Measurements from ENCODE around the gene STIMATE. TPM values are rescaled to one million over a fixed set of nuclear protein-coding genes. Genes with fewer than 3 reads are reported as not detected.

Gene STIMATE
- polyA plus RNA-seq, 2 donors = 6.0 to 7.4 TPM

- H3K27ac ChIP-seq (ENCODE audit: low read depth in 2 of 2, low read length in 1 of 2) = no peak overlapping the region
- 76 to 89% methylated on average over 2 of the region's 2 CpGs for WGBS, 2 donors
- peaks cover 0 to 6% of the 10 kb centered on the region in 2 donors for H3K36me3 ChIP-seq (ENCODE audit: control insufficient read depth in 2 of 2, insufficient read depth in 2 of 2, low read length in 1 of 2)
- no peaks in the 10 kb centered on the region for H3K4me1 ChIP-seq (ENCODE audit: control insufficient read depth in 2 of 2, insufficient read depth in 2 of 2, low read length in 1 of 2)
- no peaks in the 10 kb centered on the region for H3K27me3 ChIP-seq (ENCODE audit: control insufficient read depth in 1 of 2, insufficient read depth in 2 of 2, low read length in 2 of 2)
- H3K9me3 ChIP-seq (ENCODE audit: control insufficient read depth in 2 of 2, insufficient read depth in 1 of 2, low read depth in 1 of 2, low read length in 1 of 2) = no peaks in the 10 kb centered on the region
- H3K4me3 ChIP-seq (ENCODE audit: low read depth in 1 of 2, low read length in 2 of 2) = no peak overlapping the region
These were observed 77.4 kb downstream of the STIMATE start for GRCh38 chr3:52819936-52820335.

DNA sequence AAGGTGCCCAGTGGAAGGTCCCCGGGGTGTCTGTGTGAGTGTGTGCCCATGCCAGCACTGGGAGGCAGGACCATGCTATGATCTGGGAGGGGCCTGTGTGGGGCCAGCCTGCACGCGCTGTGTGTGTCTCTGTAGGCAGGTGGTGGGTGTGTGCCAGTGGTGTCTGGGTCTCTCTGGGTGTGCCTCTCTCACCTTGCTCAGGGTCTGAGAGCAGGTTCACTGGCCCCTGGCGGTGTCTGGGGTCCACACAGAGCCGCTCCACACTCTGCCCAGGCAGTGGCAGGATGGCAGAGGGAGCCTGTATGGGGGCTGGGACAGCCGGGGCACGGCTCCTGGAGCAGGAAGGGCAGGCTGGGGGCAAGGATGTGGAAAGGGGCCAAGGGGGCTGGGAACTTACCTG, 79.5 kb downstream of the STIMATE start:
- H3K9me3 ChIP-seq (ENCODE audit: control insufficient read depth in 2 of 2, insufficient read depth in 1 of 2, low read depth in 1 of 2, low read length in 1 of 2) = no peaks in the 10 kb centered on the region

GRCh38 chr3:52817221-52817620, 80.1 kb downstream of the STIMATE start:
- Histone ChIP-seq H3K27me3 (ENCODE audit: control insufficient read depth in 1 of 2, insufficient read depth in 2 of 2, low read length in 2 of 2) (no peaks in the 10 kb centered on the region), H3K27ac (ENCODE audit: low read depth in 2 of 2, low read length in 1 of 2) (no peak overlapping the region), H3K9me3 (ENCODE audit: control insufficient read depth in 2 of 2, insufficient read depth in 1 of 2, low read depth in 1 of 2, low read length in 1 of 2) (no peaks in the 10 kb centered on the region), H3K4me3 (ENCODE audit: low read depth in 1 of 2, low read length in 2 of 2) (no peak overlapping the region), H3K36me3 (ENCODE audit: control insufficient read depth in 2 of 2, insufficient read depth in 2 of 2, low read length in 1 of 2) (peaks cover 0 to 3% of the 10 kb centered on the region in 2 donors), H3K4me1 (ENCODE audit: control insufficient read depth in 2 of 2, insufficient read depth in 2 of 2, low read length in 1 of 2) (no peaks in the 10 kb centered on the region)
- WGBS, 2 donors = 96 to 97% methylated on average over 10 of the region's 10 CpGs

More for the DNA sequence above, 79.5 kb downstream of the STIMATE start:
- H3K27me3 ChIP-seq (ENCODE audit: control insufficient read depth in 1 of 2, insufficient read depth in 2 of 2, low read length in 2 of 2) = no peaks in the 10 kb centered on the region
- WGBS, 2 donors = 93 to 96% methylated on average over 7 of the region's 7 CpGs
- H3K4me1 ChIP-seq (ENCODE audit: control insufficient read depth in 2 of 2, insufficient read depth in 2 of 2, low read length in 1 of 2) = no peaks in the 10 kb centered on the region
- H3K4me3 ChIP-seq (ENCODE audit: low read depth in 1 of 2, low read length in 2 of 2) = no peak overlapping the region
- H3K36me3 ChIP-seq (ENCODE audit: control insufficient read depth in 2 of 2, insufficient read depth in 2 of 2, low read length in 1 of 2) = peaks cover 0 to 3% of the 10 kb centered on the region in 2 donors
- no peak overlapping the region for H3K27ac ChIP-seq (ENCODE audit: low read depth in 2 of 2, low read length in 1 of 2)

GRCh38 chr3:52816654-52817053, 80.7 kb downstream of the STIMATE start:
- no peaks in the 10 kb centered on the region for H3K27me3 ChIP-seq (ENCODE audit: control insufficient read depth in 1 of 2, insufficient read depth in 2 of 2, low read length in 2 of 2)
- H3K9me3 ChIP-seq (ENCODE audit: control insufficient read depth in 2 of 2, insufficient read depth in 1 of 2, low read depth in 1 of 2, low read length in 1 of 2) = no peaks in the 10 kb centered on the region
- 91 to 93% methylated on average over 10 of the region's 10 CpGs for WGBS, 2 donors
- no peak overlapping the region for H3K4me3 ChIP-seq (ENCODE audit: low read depth in 1 of 2, low read length in 2 of 2)
- H3K4me1 ChIP-seq (ENCODE audit: control insufficient read depth in 2 of 2, insufficient read depth in 2 of 2, low read length in 1 of 2) = no peaks in the 10 kb centered on the region
- no peak overlapping the region for H3K27ac ChIP-seq (ENCODE audit: low read depth in 2 of 2, low read length in 1 of 2)
- H3K36me3 ChIP-seq (ENCODE audit: control insufficient read depth in 2 of 2, insufficient read depth in 2 of 2, low read length in 1 of 2) = peaks cover 0 to 3% of the 10 kb centered on the region in 2 donors

DNA sequence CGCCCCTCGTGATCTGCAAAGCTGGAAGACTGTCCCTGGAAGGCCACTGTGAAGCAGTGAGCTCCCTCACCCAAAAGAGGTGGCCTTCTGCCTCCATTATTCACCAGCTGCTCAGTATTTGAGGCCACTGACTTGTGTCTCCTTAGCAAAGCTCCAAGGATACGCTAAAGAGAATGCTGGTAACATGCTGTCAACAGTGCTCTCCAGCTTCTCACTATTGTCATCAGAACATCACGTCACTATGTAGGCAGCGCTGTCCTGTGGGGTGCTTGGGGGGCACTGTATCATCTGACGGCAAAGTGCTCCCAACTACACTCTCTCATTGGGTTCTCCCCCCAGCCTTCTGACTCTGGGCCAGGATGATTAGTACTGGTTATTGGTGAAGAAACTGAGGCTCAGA, 81.1 kb downstream of the STIMATE start:
- no peak overlapping the region for H3K27ac ChIP-seq (ENCODE audit: low read depth in 2 of 2, low read length in 1 of 2)
- peaks cover 0 to 3% of the 10 kb centered on the region in 2 donors for H3K36me3 ChIP-seq (ENCODE audit: control insufficient read depth in 2 of 2, insufficient read depth in 2 of 2, low read length in 1 of 2)
- 91% methylated on average over 6 of the region's 6 CpGs for WGBS, 2 donors

GRCh38 chr3:52813810-52814209, 83.5 kb downstream of the STIMATE start:
- 83 to 86% methylated on average over 8 of the region's 8 CpGs for WGBS, 2 donors
- no peaks in the 10 kb centered on the region for H3K9me3 ChIP-seq (ENCODE audit: control insufficient read depth in 2 of 2, insufficient read depth in 1 of 2, low read depth in 1 of 2, low read length in 1 of 2)
- H3K4me3 ChIP-seq (ENCODE audit: low read depth in 1 of 2, low read length in 2 of 2) = no peak overlapping the region
- H3K27ac ChIP-seq (ENCODE audit: low read depth in 2 of 2, low read length in 1 of 2) = no peak overlapping the region
- H3K27me3 ChIP-seq (ENCODE audit: control insufficient read depth in 1 of 2, insufficient read depth in 2 of 2, low read length in 2 of 2) = no peaks in the 10 kb centered on the region
- H3K4me1 ChIP-seq (ENCODE audit: control insufficient read depth in 2 of 2, insufficient read depth in 2 of 2, low read length in 1 of 2) = no peaks in the 10 kb centered on the region
- H3K36me3 ChIP-seq (ENCODE audit: control insufficient read depth in 2 of 2, insufficient read depth in 2 of 2, low read length in 1 of 2) = no peaks in the 10 kb centered on the region

More for the DNA sequence above, 81.1 kb downstream of the STIMATE start:
- Histone ChIP-seq H3K9me3 (ENCODE audit: control insufficient read depth in 2 of 2, insufficient read depth in 1 of 2, low read depth in 1 of 2, low read length in 1 of 2) (no peaks in the 10 kb centered on the region), H3K4me3 (ENCODE audit: low read depth in 1 of 2, low read length in 2 of 2) (no peak overlapping the region), H3K4me1 (ENCODE audit: control insufficient read depth in 2 of 2, insufficient read depth in 2 of 2, low read length in 1 of 2) (no peaks in the 10 kb centered on the region), H3K27me3 (ENCODE audit: control insufficient read depth in 1 of 2, insufficient read depth in 2 of 2, low read length in 2 of 2) (no peaks in the 10 kb centered on the region)

DNA sequence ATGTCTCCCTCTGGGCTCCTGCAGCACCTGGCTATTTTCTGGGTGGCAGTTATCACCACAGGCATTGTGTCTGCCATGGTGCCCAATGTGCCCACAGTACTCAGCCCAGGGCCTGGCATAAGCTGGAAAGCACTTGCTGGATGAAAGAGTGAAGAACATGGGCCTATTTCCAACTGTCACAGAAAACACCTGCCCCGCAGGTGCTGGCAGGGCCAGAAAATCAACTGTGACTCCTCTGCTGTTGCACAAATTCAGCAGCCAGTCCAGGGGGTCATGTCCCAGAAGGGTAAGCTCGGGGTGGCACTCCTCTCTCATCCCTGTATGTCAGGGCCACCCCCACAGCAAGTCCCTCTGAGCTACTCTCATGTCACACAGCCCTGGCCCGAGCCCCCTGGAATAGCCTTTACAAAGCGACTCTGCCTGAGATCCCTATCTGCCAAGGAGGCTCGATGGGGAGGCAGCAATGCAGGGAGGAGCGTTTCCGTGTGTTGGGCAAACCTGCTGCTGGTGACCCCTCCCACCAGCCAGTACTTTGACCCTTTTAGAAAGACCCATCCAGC, 85.8 kb downstream of the STIMATE start:
- Histone ChIP-seq H3K9me3 (ENCODE audit: control insufficient read depth in 2 of 2, insufficient read depth in 1 of 2, low read depth in 1 of 2, low read length in 1 of 2) (no peaks in the 10 kb centered on the region), H3K27me3 (ENCODE audit: control insufficient read depth in 1 of 2, insufficient read depth in 2 of 2, low read length in 2 of 2) (no peaks in the 10 kb centered on the region), H3K36me3 (ENCODE audit: control insufficient read depth in 2 of 2, insufficient read depth in 2 of 2, low read length in 1 of 2) (no peaks in the 10 kb centered on the region), H3K27ac (ENCODE audit: low read depth in 2 of 2, low read length in 1 of 2) (no peak overlapping the region), H3K4me1 (ENCODE audit: control insufficient read depth in 2 of 2, insufficient read depth in 2 of 2, low read length in 1 of 2) (no peaks in the 10 kb centered on the region), H3K4me3 (ENCODE audit: low read depth in 1 of 2, low read length in 2 of 2) (no peak overlapping the region)
- WGBS, 2 donors = 71 to 74% methylated on average over 7 of the region's 7 CpGs

DNA sequence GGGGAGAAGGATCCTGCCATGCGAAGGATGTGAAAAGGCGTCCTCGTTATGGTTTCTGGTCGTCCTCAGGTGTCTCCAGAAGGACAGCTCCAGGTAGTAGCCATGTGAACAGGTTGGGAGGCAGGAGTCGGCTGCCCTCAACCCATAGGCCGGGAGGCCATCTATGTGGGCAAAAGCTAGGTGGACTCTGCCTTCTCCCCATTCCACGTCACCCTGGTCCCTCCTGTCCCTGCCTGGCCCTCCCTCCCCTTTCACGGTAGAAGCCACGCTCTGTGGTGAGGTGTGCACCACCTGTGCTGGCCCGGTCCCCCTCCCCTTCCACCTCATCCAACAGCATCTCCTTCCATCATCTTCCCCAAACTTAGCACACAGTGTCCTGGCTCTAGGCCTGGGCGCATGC, 86.4 kb downstream of the STIMATE start:
- Histone ChIP-seq H3K36me3 (ENCODE audit: control insufficient read depth in 2 of 2, insufficient read depth in 2 of 2, low read length in 1 of 2) (no peaks in the 10 kb centered on the region), H3K9me3 (ENCODE audit: control insufficient read depth in 2 of 2, insufficient read depth in 1 of 2, low read depth in 1 of 2, low read length in 1 of 2) (no peaks in the 10 kb centered on the region), H3K4me1 (ENCODE audit: control insufficient read depth in 2 of 2, insufficient read depth in 2 of 2, low read length in 1 of 2) (no peaks in the 10 kb centered on the region), H3K27me3 (ENCODE audit: control insufficient read depth in 1 of 2, insufficient read depth in 2 of 2, low read length in 2 of 2) (no peaks in the 10 kb centered on the region), H3K4me3 (ENCODE audit: low read depth in 1 of 2, low read length in 2 of 2) (no peak overlapping the region), H3K27ac (ENCODE audit: low read depth in 2 of 2, low read length in 1 of 2) (no peak overlapping the region)
- WGBS, 2 donors = 89 to 91% methylated on average over 11 of the region's 11 CpGs

DNA sequence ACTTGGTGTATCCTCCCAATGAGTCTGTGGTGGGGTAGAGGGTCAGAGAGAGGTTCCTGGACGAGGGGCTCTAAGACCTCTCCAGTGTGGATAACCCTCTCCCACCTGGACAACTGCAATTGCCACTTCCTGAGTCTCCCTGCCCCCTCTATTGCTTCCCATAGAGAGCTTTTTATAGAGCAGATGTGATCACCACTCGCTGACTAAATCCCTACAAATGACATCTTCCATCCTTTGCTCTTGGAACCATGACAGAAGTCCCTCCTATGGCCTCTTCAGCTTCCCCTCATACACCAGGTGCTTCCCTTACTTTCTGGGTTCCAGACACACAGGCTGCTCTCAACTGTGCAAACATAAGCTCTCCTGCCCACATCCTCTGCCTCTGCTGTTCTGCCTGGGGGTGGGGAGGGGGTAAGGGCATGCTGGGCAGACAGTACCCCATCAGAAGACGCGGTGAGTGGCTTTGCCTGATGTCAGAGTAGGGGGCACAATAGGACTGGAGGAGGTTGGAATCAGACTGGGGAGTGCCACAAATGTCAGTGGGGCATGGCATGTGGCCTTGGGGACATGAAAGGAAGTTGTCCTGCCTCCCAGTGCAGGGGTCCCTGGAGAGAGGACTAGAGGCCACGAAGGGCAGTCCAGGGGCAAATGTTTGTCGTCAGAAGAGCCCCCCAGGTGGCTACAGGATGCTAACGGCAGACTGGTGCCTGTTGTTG, 87.5 kb downstream of the STIMATE start:
- Histone ChIP-seq H3K36me3 (ENCODE audit: control insufficient read depth in 2 of 2, insufficient read depth in 2 of 2, low read length in 1 of 2) (no peaks in the 10 kb centered on the region), H3K27ac (ENCODE audit: low read depth in 2 of 2, low read length in 1 of 2) (no peak overlapping the region), H3K4me1 (ENCODE audit: control insufficient read depth in 2 of 2, insufficient read depth in 2 of 2, low read length in 1 of 2) (no peaks in the 10 kb centered on the region), H3K27me3 (ENCODE audit: control insufficient read depth in 1 of 2, insufficient read depth in 2 of 2, low read length in 2 of 2) (no peaks in the 10 kb centered on the region), H3K4me3 (ENCODE audit: low read depth in 1 of 2, low read length in 2 of 2) (no peak overlapping the region), H3K9me3 (ENCODE audit: control insufficient read depth in 2 of 2, insufficient read depth in 1 of 2, low read depth in 1 of 2, low read length in 1 of 2) (no peaks in the 10 kb centered on the region)
- WGBS, 2 donors = 50 to 62% methylated on average over 7 of the region's 7 CpGs

DNA sequence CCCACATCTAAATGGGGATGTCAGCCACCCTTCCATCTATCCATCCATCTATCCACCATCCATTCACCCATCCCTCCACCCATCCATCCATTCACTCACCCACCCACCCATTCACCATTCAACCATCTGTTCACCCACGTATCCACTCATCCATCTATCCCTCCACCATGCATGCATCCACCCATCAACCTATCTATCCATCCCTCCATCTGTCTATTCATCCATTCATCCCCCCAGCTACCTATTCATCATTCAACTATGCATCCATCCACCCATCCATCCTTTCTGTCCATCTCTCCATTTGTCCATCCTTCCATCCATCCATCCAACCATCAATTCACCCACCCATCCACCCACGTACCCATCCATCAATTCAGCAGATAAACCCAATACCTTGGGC, 88.2 kb downstream of the STIMATE start:
- no peaks in the 10 kb centered on the region for H3K4me1 ChIP-seq (ENCODE audit: control insufficient read depth in 2 of 2, insufficient read depth in 2 of 2, low read length in 1 of 2)
- H3K27me3 ChIP-seq (ENCODE audit: control insufficient read depth in 1 of 2, insufficient read depth in 2 of 2, low read length in 2 of 2) = no peaks in the 10 kb centered on the region
- no peaks in the 10 kb centered on the region for H3K9me3 ChIP-seq (ENCODE audit: control insufficient read depth in 2 of 2, insufficient read depth in 1 of 2, low read depth in 1 of 2, low read length in 1 of 2)
- H3K4me3 ChIP-seq (ENCODE audit: low read depth in 1 of 2, low read length in 2 of 2) = no peak overlapping the region
- 65 to 78% methylated on average over 2 of the region's 2 CpGs for WGBS, 2 donors
- no peaks in the 10 kb centered on the region for H3K36me3 ChIP-seq (ENCODE audit: control insufficient read depth in 2 of 2, insufficient read depth in 2 of 2, low read length in 1 of 2)
- no peak overlapping the region for H3K27ac ChIP-seq (ENCODE audit: low read depth in 2 of 2, low read length in 1 of 2)
